GM12878 (cell line): Measurements from ENCODE around the gene INO80C. TPM values are rescaled to one million over a fixed set of nuclear protein-coding genes. Genes with fewer than 3 reads are reported as not detected.

Experiments used
- ATAC-seq: fragments of 200-7000 bp; cut with Tn5 transposase; 3 replicates; pipeline ENCODE4 v1.9.1; 2020; ENCODE audit warnings: mild to moderate bottlenecking, moderate library complexity
- BruUV-seq: library from RNA; stranded (reverse); fragments of 400-500 nt; replicated peaks from 2 replicates; lab custom pipeline; 2021; lab: Mats Ljungman, UMichigan
- CTCF ChIA-PET: fragments of 300-600 bp; sonication (Branson Sonifier 250); formaldehyde crosslinking; extraction: SDS; loops from one replicate; lab custom pipeline; 2021; ENCODE audit warnings: inconsistent platforms; lab: Yijun Ruan, JAX
- POLR2A ChIA-PET: fragments of 350-600 bp; formaldehyde crosslinking; extraction: SDS; loops from one replicate; lab custom pipeline; 2021; ENCODE audit warnings: inconsistent platforms; lab: Charles Lee
- RAD21 ChIA-PET: fragments of 300-600 bp; sonication (Branson Sonifier 250); formaldehyde crosslinking; loops from one replicate; lab custom pipeline; 2023; ENCODE audit warnings: antibody characterized with exemption; ENCODE audit not compliant: unreplicated experiment; lab: Charles Lee
- SMC1A ChIA-PET: fragments of 300-600 bp; sonication (Branson Sonifier 250); formaldehyde crosslinking; loops from one replicate; lab custom pipeline; 2023; ENCODE audit not compliant: unreplicated experiment, uncharacterized antibody; lab: Charles Lee
- DNase-seq: peaks from one replicate; pipeline ENCODE4 v3.0.0-alpha.2; 2011; ENCODE audit warnings: low read depth, low spot score
- FAIRE-seq: peaks from 3 replicates; lab custom pipeline; 2011; peaks lifted over from hg19 to GRCh38; lab: Jason Lieb, UNC
- H2AFZ ChIP-seq: 2 replicates; pipeline ENCODE4 v1.6.0; 2011; ENCODE audit warnings: low read depth, low read length, control low read depth; ENCODE audit not compliant: control insufficient read depth
- H3K27ac ChIP-seq: 2 replicates; pipeline ENCODE4 v1.5.1; 2011; ENCODE audit warnings: control low read depth; ENCODE audit not compliant: control insufficient read depth, insufficient read depth
- H3K27me3 ChIP-seq, 2 experiments: replicated peaks in 1 of 2; 2 replicates each; pipeline versions ENCODE4 v1.6.0 to v1.6.1; 2011; ENCODE audit warnings: low read length in 1 of 2; ENCODE audit not compliant: control insufficient read depth in 2 of 2, insufficient read depth in 2 of 2
- H3K36me3 ChIP-seq, 2 experiments: 2 replicates each; pipeline ENCODE4 v1.5.1; 2011; ENCODE audit warnings: low read length in 1 of 2; ENCODE audit not compliant: control insufficient read depth in 2 of 2, insufficient read depth in 2 of 2
- H3K4me1 ChIP-seq: 2 replicates; pipeline ENCODE4 v1.6.1; 2011; ENCODE audit warnings: mild to moderate bottlenecking, low read length, moderate library complexity, mixed read lengths; ENCODE audit not compliant: control insufficient read depth, insufficient read depth
- H3K4me2 ChIP-seq: 2 replicates; pipeline ENCODE4 v1.6.0; 2011; ENCODE audit warnings: control low read depth; ENCODE audit not compliant: control insufficient read depth, insufficient read depth
- H3K4me3 ChIP-seq: fragments of 200-600 bp; sonication (generic); 2 replicates; pipeline ENCODE4 v1.5.1; 2016
- H3K79me2 ChIP-seq: 2 replicates; pipeline ENCODE4 v1.6.0; 2011; ENCODE audit warnings: low read length; ENCODE audit not compliant: control insufficient read depth, insufficient read depth
- H3K9ac ChIP-seq: 2 replicates; pipeline ENCODE4 v1.8.0; 2011; ENCODE audit warnings: low read length, control low read depth, mixed read lengths; ENCODE audit not compliant: control insufficient read depth, insufficient read depth
- H3K9me3 ChIP-seq: replicated peaks from 3 replicates; pipeline ENCODE4 v1.5.1; 2011; ENCODE audit warnings: mild to moderate bottlenecking, low read length; ENCODE audit not compliant: control insufficient read depth, insufficient read depth
- H4K20me1 ChIP-seq: 2 replicates; pipeline ENCODE4 v1.6.0; 2011; ENCODE audit not compliant: control insufficient read depth, insufficient read depth
- CHD1 ChIP-seq: IDR thresholded peaks from 2 replicates; pipeline ENCODE4 v1.6.1; 2012; ENCODE audit warnings: low read depth, low read length, improper control_type of control experiment
- EGR1 ChIP-seq, 2 experiments: IDR thresholded peaks; 1 replicate in 1 of 2; 2 replicates in 1 of 2; pipeline ENCODE4 v1.6.1; 2011 to 2012; ENCODE audit warnings: low read depth in 2 of 2, low read length in 2 of 2, borderline replicate concordance in 1 of 2, mild to moderate bottlenecking in 1 of 2, moderate library complexity in 1 of 2
- GATAD2B ChIP-seq: fragments of 450-650 bp; conservative IDR thresholded peaks from 2 replicates; pipeline ENCODE4 v1.6.1; 2017; ENCODE audit warnings: low read depth, mild to moderate bottlenecking, moderate library complexity
- IRF4 ChIP-seq: IDR thresholded peaks from 2 replicates; pipeline ENCODE4 v1.6.1; 2011; ENCODE audit warnings: low read depth, low read length
- NFXL1 ChIP-seq: fragments of 450-650 bp; IDR thresholded peaks from 2 replicates; pipeline ENCODE4 v1.6.1; 2017; ENCODE audit warnings: antibody characterized with exemption, mild to moderate bottlenecking, borderline replicate concordance
- RCOR1 ChIP-seq: conservative IDR thresholded peaks from 2 replicates; pipeline ENCODE4 v1.6.1; 2012; ENCODE audit warnings: low read depth, low read length, improper control_type of control experiment
- TARDBP ChIP-seq: IDR thresholded peaks from 2 replicates; pipeline ENCODE4 v1.6.1; 2016; ENCODE audit warnings: borderline replicate concordance
- ZBED1 ChIP-seq: IDR thresholded peaks from 2 replicates; pipeline ENCODE4 v1.6.1; 2016; ENCODE audit warnings: borderline replicate concordance
- ZNF622 ChIP-seq: fragments of 450-650 bp; IDR thresholded peaks from 2 replicates; pipeline ENCODE4 v1.6.1; 2017; ENCODE audit warnings: mild to moderate bottlenecking, inconsistent platforms
- ZZZ3 ChIP-seq: IDR thresholded peaks from 2 replicates; pipeline ENCODE4 v1.6.1; 2011; ENCODE audit warnings: low read depth; ENCODE audit not compliant: control insufficient read depth, insufficient read length
- WGBS: methylation state at CpG from one replicate; pipeline ENCODE4 v1.1.6; 2016; ENCODE audit warnings: low lambda C conversion rate; ENCODE audit not compliant: insufficient replicate concordance, insufficient coverage; ENCODE audit errors: missing lambda C conversion rate; 5-methylcytosine and 5-hydroxymethylcytosine counted together
- in situ Hi-C: fragments of 300-500 bp; cut with MboI; formaldehyde crosslinking; loops from 9 replicates; pipeline ENCODE4 v1.14.3; 2018; ENCODE audit warnings: mixed read lengths
- intact Hi-C: fragments of 100-400 bp; cut with micrococcal nuclease; formaldehyde crosslinking; loops from one replicate; pipeline ENCODE4 v1.14.2; 2022; ENCODE audit not compliant: unreplicated experiment
- polyA plus RNA-seq, 11 experiments: library from polyadenylated mRNA; depleted of rRNA in 4 of 11; unstranded in 6 of 11; stranded (reverse) in 5 of 11; fragments of >200 nt; fragmentation: Nextera tagmentation in 4 of 11; fragmentation: Illumina TruSeq in 1 of 11; extraction: Ambion mirVana in 4 of 11; extraction: Trizol in 1 of 11; gene quantifications; 1 replicate in 1 of 11; 2 replicates in 10 of 11; pipeline versions ENCODE4 v1.2.1 to v1.2.3, GENCODE V29; 2011 to 2016; ENCODE audit warnings: inconsistent platforms in 2 of 11, missing spikeins in 2 of 11, low read depth in 1 of 11
- total RNA-seq, 4 experiments: library from RNA; depleted of rRNA in 3 of 4; stranded (reverse); fragments of >200 nt in 3 of 4; fragmentation: Illumina TruSeq in 1 of 4; extraction: Trizol in 1 of 4; gene quantifications; 2 replicates each; pipeline versions ENCODE4 v1.2.1 to v1.2.3, GENCODE V29; 2013 to 2021
- TF ChIP-seq, protein P1 (sequence below): fragments of 450-650 bp; IDR thresholded peaks from 2 replicates; pipeline ENCODE4 v1.6.1; 2018; ENCODE audit warnings: mild to moderate bottlenecking, low read depth, moderate library complexity; ENCODE audit not compliant: partially characterized antibody
- TF ChIP-seq, protein P2 (sequence below): fragments of 450-650 bp; IDR thresholded peaks from 2 replicates; pipeline ENCODE4 v1.6.1; 2017; ENCODE audit warnings: low read depth, mild to moderate bottlenecking, moderate library complexity

The INO80C gene
- total and polyA plus RNA-seq, 10 of the 15 experiments (the other 5 are each of a cell fraction or from before 2014, with no cell fraction given): 9.9 to 43.2 (median 30.1) TPM

DNA sequence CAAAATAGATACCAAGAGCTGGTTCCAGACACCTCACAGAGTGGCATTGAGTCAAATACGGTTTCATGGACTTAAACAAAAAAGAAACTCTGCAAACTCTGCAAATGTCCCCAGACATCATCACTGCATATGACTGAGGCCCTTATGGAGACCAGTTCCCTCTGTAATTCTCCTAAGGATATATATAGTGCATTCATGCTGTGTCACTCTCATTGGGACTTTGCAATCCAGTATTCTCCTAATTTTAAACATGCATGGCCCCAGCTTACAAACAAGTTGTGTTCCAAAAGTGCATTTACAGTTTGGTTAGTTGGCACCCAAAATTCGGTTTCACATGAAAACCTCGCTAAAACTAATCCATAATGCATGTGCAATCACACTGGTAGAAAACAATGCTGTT, 18.6 kb upstream of the INO80C start (continued):
- no peak for TF ChIP-seq TARDBP
- TF ChIP-seq, all 136 proteins: peak for 0

DNA sequence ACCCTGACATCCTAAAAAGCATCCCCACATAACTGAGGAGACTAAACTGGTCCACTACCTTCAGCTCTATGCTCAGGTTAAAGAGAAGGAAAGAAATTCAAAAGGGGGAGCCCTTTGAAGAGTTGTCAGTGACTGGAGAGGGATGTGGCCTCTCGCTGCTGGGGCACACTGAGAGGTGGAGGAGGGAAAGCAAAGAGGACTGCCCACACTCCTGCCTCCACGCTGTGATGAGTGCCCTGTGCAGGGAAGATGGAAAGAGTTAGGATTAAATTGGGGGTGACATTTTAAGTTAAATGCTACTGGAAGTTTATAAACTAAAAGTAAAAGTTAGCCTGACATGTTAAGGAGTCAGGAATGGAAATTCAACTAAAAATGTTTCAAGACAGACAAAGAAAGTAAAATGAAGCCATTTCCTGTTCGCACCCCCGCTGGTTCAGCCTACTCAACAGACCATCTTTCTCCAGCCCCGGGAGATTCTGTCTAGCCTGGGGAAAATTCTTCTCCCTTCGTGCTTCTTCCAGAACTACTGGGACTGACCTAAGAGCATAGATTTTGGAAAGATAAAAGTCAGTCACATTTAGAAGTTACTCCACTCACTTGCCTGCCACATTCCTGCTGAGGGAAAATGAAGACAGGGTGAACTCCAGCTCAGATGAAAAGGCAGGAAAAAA, 17.8 kb upstream of the INO80C start:
- TF ChIP-seq RCOR1 (no peak), ZZZ3 (no peak), NFXL1 (no peak), GATAD2B (no peak), ZBED1 (no peak), EGR1 (IDR thresholded peaks at IDR 0.05; ENCODE audit: borderline replicate concordance in 1 of 2, low read depth in 2 of 2, low read length in 2 of 2) (no peak), ZNF622 (no peak), CHD1 (no peak), IRF4 (no peak)
- TF ChIP-seq, protein P1, sequence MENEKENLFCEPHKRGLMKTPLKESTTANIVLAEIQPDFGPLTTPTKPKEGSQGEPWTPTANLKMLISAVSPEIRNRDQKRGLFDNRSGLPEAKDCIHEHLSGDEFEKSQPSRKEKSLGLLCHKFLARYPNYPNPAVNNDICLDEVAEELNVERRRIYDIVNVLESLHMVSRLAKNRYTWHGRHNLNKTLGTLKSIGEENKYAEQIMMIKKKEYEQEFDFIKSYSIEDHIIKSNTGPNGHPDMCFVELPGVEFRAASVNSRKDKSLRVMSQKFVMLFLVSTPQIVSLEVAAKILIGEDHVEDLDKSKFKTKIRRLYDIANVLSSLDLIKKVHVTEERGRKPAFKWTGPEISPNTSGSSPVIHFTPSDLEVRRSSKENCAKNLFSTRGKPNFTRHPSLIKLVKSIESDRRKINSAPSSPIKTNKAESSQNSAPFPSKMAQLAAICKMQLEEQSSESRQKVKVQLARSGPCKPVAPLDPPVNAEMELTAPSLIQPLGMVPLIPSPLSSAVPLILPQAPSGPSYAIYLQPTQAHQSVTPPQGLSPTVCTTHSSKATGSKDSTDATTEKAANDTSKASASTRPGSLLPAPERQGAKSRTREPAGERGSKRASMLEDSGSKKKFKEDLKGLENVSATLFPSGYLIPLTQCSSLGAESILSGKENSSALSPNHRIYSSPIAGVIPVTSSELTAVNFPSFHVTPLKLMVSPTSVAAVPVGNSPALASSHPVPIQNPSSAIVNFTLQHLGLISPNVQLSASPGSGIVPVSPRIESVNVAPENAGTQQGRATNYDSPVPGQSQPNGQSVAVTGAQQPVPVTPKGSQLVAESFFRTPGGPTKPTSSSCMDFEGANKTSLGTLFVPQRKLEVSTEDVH: no peak
- TF ChIP-seq, protein P2, sequence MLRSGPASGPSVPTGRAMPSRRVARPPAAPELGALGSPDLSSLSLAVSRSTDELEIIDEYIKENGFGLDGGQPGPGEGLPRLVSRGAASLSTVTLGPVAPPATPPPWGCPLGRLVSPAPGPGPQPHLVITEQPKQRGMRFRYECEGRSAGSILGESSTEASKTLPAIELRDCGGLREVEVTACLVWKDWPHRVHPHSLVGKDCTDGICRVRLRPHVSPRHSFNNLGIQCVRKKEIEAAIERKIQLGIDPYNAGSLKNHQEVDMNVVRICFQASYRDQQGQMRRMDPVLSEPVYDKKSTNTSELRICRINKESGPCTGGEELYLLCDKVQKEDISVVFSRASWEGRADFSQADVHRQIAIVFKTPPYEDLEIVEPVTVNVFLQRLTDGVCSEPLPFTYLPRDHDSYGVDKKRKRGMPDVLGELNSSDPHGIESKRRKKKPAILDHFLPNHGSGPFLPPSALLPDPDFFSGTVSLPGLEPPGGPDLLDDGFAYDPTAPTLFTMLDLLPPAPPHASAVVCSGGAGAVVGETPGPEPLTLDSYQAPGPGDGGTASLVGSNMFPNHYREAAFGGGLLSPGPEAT: no peak
- ATAC-seq: no peak
- Histone ChIP-seq H3K4me3 (no peak overlapping the region), H3K9me3 (no peaks in the 10 kb centered on the region), H3K36me3 (no peaks in the 10 kb centered on the region), H3K4me1 (peaks cover 8% of the 10 kb centered on the region), H4K20me1 (no peaks in the 10 kb centered on the region), H3K79me2 (no peaks in the 10 kb centered on the region), H3K4me2 (no peak overlapping the region), H3K27me3 (no peaks in the 10 kb centered on the region), H3K27ac (no peak overlapping the region), H2AFZ (no peak overlapping the region), H3K9ac (no peak overlapping the region)
- no TSS peak for BruUV-seq
- in situ Hi-C loops: no loop called here
- RAD21 ChIA-PET: no interaction called here
- no peak for DNase-seq
- FAIRE-seq: no peak
- CTCF ChIA-PET: no interaction called here
- SMC1A ChIA-PET: interaction anchor here (1.0 to 1.9 kb wide), 3 partner anchors 9 to 85 kb away, joined by 3 to 6 read pairs (median 3); no protein-coding TSS in a partner anchor
- 66% methylated on average over 6 of the region's 6 CpGs for WGBS
- POLR2A ChIA-PET: no interaction called here
- intact Hi-C loops: no loop called here
